H9 (cell line): ENCODE results near the gene ZNF8. TPM values are rescaled to one million over a fixed set of nuclear protein-coding genes. Genes with fewer than 3 reads are reported as not detected.
A peak's percentile ranks its signal among the peaks of the same experiment; 100 is the strongest.
"Not testable (repeated sequence)": the region's sequence is repeated elsewhere in the genome, so short reads cannot be mapped to it uniquely, and the experiment has no call there.

Experiments used
- DNase-seq: peaks from one replicate; pipeline ENCODE4 v3.0.0-alpha.2; 2017
- H2AFZ ChIP-seq: one replicate; pipeline ENCODE4 v1.6.1; 2013; ENCODE audit warnings: mild to moderate bottlenecking, low read length, control low read depth, moderate library complexity
- H2AK5ac ChIP-seq: 2 replicates; pipeline ENCODE4 v1.6.1; 2013; ENCODE audit warnings: low read length, control low read depth, mixed read lengths; ENCODE audit not compliant: insufficient read length
- H2BK120ac ChIP-seq: one replicate; pipeline ENCODE4 v1.6.1; 2013; ENCODE audit warnings: low read depth, mild to moderate bottlenecking, low read length, control low read depth, inconsistent platforms; ENCODE audit not compliant: poor library complexity, severe bottlenecking
- H2BK12ac ChIP-seq: 2 replicates; pipeline ENCODE4 v1.6.1; 2013; ENCODE audit warnings: low read length, control low read depth, mixed read lengths, low read depth; ENCODE audit not compliant: insufficient read length
- H2BK15ac ChIP-seq: 2 replicates; pipeline ENCODE4 v1.6.1; 2013; ENCODE audit warnings: low read depth, low read length, control low read depth
- H2BK20ac ChIP-seq: one replicate; pipeline ENCODE4 v1.6.1; 2013; ENCODE audit warnings: low read depth, mild to moderate bottlenecking, low read length, control low read depth, inconsistent platforms; ENCODE audit not compliant: poor library complexity, severe bottlenecking
- H2BK5ac ChIP-seq: 2 replicates; pipeline ENCODE4 v1.6.1; 2013; ENCODE audit warnings: low read length, control low read depth, mixed read lengths; ENCODE audit not compliant: insufficient read length
- H3K14ac ChIP-seq: 2 replicates; pipeline ENCODE4 v1.6.1; 2013; ENCODE audit warnings: low read length, control low read depth; ENCODE audit not compliant: insufficient read depth
- H3K18ac ChIP-seq: 2 replicates; pipeline ENCODE4 v1.6.1; 2013; ENCODE audit warnings: low read depth, mild to moderate bottlenecking, mixed read lengths, low read length, control low read depth; ENCODE audit not compliant: insufficient read length
- H3K23ac ChIP-seq: 2 replicates; pipeline ENCODE4 v1.6.1; 2013; ENCODE audit warnings: low read length, control low read depth, mixed read lengths, low read depth; ENCODE audit not compliant: insufficient read length
- H3K23me2 ChIP-seq: 2 replicates; pipeline ENCODE4 v1.6.1; 2013; ENCODE audit warnings: low read depth, mild to moderate bottlenecking, mixed read lengths, low read length, control low read depth; ENCODE audit not compliant: insufficient read length, poor library complexity, severe bottlenecking
- H3K27ac ChIP-seq: 2 replicates; pipeline ENCODE4 v1.5.1; 2013; ENCODE audit warnings: low read length, control low read depth, mixed read lengths, low read depth; ENCODE audit not compliant: insufficient read length
- H3K27me3 ChIP-seq: 2 replicates; pipeline ENCODE4 v1.6.1; 2013; ENCODE audit warnings: low read length, control low read depth, inconsistent platforms; ENCODE audit not compliant: insufficient read depth
- H3K4ac ChIP-seq: 2 replicates; pipeline ENCODE4 v1.6.1; 2013; ENCODE audit warnings: low read depth, mild to moderate bottlenecking, control low read depth, inconsistent platforms, low read length, moderate library complexity
- H3K4me1 ChIP-seq: 2 replicates; pipeline ENCODE4 v1.6.1; 2013; ENCODE audit warnings: low read length, control low read depth, inconsistent platforms; ENCODE audit not compliant: insufficient read depth
- H3K4me2 ChIP-seq: 2 replicates; pipeline ENCODE4 v1.6.1; 2013; ENCODE audit warnings: low read length, control low read depth, mixed read lengths; ENCODE audit not compliant: insufficient read length, insufficient read depth
- H3K56ac ChIP-seq: 2 replicates; pipeline ENCODE4 v1.6.1; 2013; ENCODE audit warnings: low read depth, mild to moderate bottlenecking, mixed read lengths, low read length, control low read depth; ENCODE audit not compliant: insufficient read length
- H3K79me1 ChIP-seq: 2 replicates; pipeline ENCODE4 v1.6.1; 2013; ENCODE audit warnings: low read depth, mild to moderate bottlenecking, moderate library complexity, low read length, control low read depth, inconsistent platforms; ENCODE audit not compliant: insufficient read depth, poor library complexity, severe bottlenecking
- H3K79me2 ChIP-seq: 2 replicates; pipeline ENCODE4 v1.6.1; 2013; ENCODE audit warnings: low read length, control low read depth, inconsistent platforms; ENCODE audit not compliant: insufficient read depth
- H3K9ac ChIP-seq: 2 replicates; pipeline ENCODE4 v1.6.1; 2013; ENCODE audit warnings: low read length, control low read depth, mixed read lengths; ENCODE audit not compliant: insufficient read length; ENCODE audit errors: extremely low read depth
- H3K9me3 ChIP-seq: one replicate; pipeline ENCODE4 v1.6.1; 2013; ENCODE audit warnings: low read depth, low read length, inconsistent platforms; ENCODE audit not compliant: control insufficient read depth
- H3T11ph ChIP-seq: one replicate; pipeline ENCODE4 v1.6.1; 2013; ENCODE audit warnings: mild to moderate bottlenecking, low read length, control low read depth, inconsistent platforms
- H4K20me1 ChIP-seq: one replicate; pipeline ENCODE4 v1.6.1; 2013; ENCODE audit not compliant: control insufficient read depth, insufficient read length, insufficient read depth
- H4K5ac ChIP-seq: 2 replicates; pipeline ENCODE4 v1.6.1; 2013; ENCODE audit warnings: low read depth, mild to moderate bottlenecking, mixed read lengths, low read length, control low read depth; ENCODE audit not compliant: insufficient read length
- H4K8ac ChIP-seq: replicated peaks from 2 replicates; pipeline ENCODE4 v1.6.1; 2013; ENCODE audit warnings: low read length, control low read depth, mixed read lengths, low read depth; ENCODE audit not compliant: insufficient read length
- H4K91ac ChIP-seq: 2 replicates; pipeline ENCODE4 v1.6.1; 2013; ENCODE audit warnings: low read depth, mild to moderate bottlenecking, moderate library complexity, mixed read lengths, low read length, control low read depth; ENCODE audit not compliant: insufficient read length
- H3K27ac Mint-ChIP-seq, 3 experiments: 2 replicates in 2 of 3; 3 replicates in 1 of 3; pipeline ENCODE4 v1.8.0; 2020 to 2021; ENCODE audit warnings: mixed read lengths in 3 of 3, mild to moderate bottlenecking in 1 of 3, moderate library complexity in 1 of 3
- H3K27me3 Mint-ChIP-seq: 2 replicates; pipeline ENCODE4 v1.8.0; 2021; ENCODE audit warnings: low read depth, mild to moderate bottlenecking, moderate library complexity, mixed read lengths
- H3K36me3 Mint-ChIP-seq, 3 experiments: 2 replicates in 2 of 3; 3 replicates in 1 of 3; pipeline ENCODE4 v1.8.0; 2020 to 2021; ENCODE audit warnings: low read depth in 3 of 3, mixed read lengths in 3 of 3; ENCODE audit not compliant: insufficient read depth in 1 of 3
- H3K4me1 Mint-ChIP-seq, 2 experiments: 2 replicates each; pipeline ENCODE4 v1.8.0; 2020; ENCODE audit warnings: mixed read lengths in 2 of 2
- H3K4me3 Mint-ChIP-seq, 2 experiments: 2 replicates in 1 of 2; 3 replicates in 1 of 2; pipeline ENCODE4 v1.8.0; 2020 to 2021; ENCODE audit warnings: mild to moderate bottlenecking in 2 of 2, mixed read lengths in 2 of 2, moderate library complexity in 1 of 2
- H3K9me3 Mint-ChIP-seq, 2 experiments: 2 replicates in 1 of 2; 3 replicates in 1 of 2; pipeline ENCODE4 v1.8.0; 2020; ENCODE audit warnings: mild to moderate bottlenecking in 2 of 2, mixed read lengths in 2 of 2, moderate library complexity in 1 of 2
- WGBS: extraction: QIAGEN DNeasy Blood & Tissue Kit; methylation state at CpG from one replicate; pipeline ENCODE4 v1.1.7; 2013; ENCODE audit warnings: missing lambda C conversion rate, low lambda C conversion rate, mixed read lengths; ENCODE audit not compliant: insufficient read length; ENCODE audit errors: extremely low coverage; 5-methylcytosine and 5-hydroxymethylcytosine counted together
- total RNA-seq: library from RNA; stranded (reverse); gene quantifications from 2 replicates; pipeline ENCODE4 v1.2.1, GENCODE V29; 2021
- TF ChIP-seq, protein P1 (sequence below): fragments of 200-600 bp; sonication (generic); conservative IDR thresholded peaks from 3 replicates; pipeline ENCODE4 v1.8.0; 2021; ENCODE audit warnings: antibody characterized with exemption, mild to moderate bottlenecking

ZNF8 gene
- total RNA-seq, 1 experiment from 2014 or later: 17.3 TPM

DNA sequence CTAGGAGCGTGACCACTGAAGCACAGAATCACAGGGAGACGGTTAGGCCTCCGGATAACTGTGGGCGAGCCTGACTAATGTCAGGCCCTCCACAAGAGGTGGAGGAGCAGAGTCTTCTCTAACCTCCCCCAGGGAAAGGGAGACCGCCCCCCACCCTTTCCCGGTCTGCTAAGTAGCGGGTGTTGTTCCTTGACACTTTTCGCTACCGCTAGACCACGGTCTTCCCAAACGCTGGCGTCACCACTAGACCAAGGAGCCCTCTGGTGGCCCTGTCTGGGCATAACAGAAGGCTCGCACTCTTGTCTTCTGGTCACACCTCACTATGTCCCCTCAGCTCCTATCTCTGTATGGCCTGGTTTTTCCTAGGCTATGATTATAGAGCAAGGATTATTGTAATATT lies 31.9 kb downstream of the ZNF8 start:
- not testable (repeated sequence) for H3K14ac ChIP-seq, H3K9me3 ChIP-seq, H3K27ac ChIP-seq, H3K4ac ChIP-seq, H3K27me3 Mint-ChIP-seq, H3K27ac Mint-ChIP-seq, H3K4me3 Mint-ChIP-seq, H3K4me2 ChIP-seq, H2BK5ac ChIP-seq, H3K23me2 ChIP-seq, H3K79me1 ChIP-seq, H3K27me3 ChIP-seq, H2BK12ac ChIP-seq, H3K23ac ChIP-seq, H3K9me3 Mint-ChIP-seq, H2BK120ac ChIP-seq, H3T11ph ChIP-seq, H2AFZ ChIP-seq, H4K5ac ChIP-seq, H4K20me1 ChIP-seq, H4K8ac ChIP-seq, H3K9ac ChIP-seq, H2BK20ac ChIP-seq, H3K79me2 ChIP-seq, H2AK5ac ChIP-seq, H3K18ac ChIP-seq, H3K56ac ChIP-seq, H4K91ac ChIP-seq, H2BK15ac ChIP-seq, H3K4me1 ChIP-seq
- Mint-ChIP-seq H3K36me3 (peaks cover 38 to 80% (median 60%) of the 10 kb centered on the region in 3 experiments), H3K4me1 (peaks cover 7 to 12% of the 10 kb centered on the region in 2 experiments)
- no CpG with 5 or more reads among the region's 13 CpGs for WGBS
- DNase-seq: peak; percentile 63
- TF ChIP-seq, protein P1, sequence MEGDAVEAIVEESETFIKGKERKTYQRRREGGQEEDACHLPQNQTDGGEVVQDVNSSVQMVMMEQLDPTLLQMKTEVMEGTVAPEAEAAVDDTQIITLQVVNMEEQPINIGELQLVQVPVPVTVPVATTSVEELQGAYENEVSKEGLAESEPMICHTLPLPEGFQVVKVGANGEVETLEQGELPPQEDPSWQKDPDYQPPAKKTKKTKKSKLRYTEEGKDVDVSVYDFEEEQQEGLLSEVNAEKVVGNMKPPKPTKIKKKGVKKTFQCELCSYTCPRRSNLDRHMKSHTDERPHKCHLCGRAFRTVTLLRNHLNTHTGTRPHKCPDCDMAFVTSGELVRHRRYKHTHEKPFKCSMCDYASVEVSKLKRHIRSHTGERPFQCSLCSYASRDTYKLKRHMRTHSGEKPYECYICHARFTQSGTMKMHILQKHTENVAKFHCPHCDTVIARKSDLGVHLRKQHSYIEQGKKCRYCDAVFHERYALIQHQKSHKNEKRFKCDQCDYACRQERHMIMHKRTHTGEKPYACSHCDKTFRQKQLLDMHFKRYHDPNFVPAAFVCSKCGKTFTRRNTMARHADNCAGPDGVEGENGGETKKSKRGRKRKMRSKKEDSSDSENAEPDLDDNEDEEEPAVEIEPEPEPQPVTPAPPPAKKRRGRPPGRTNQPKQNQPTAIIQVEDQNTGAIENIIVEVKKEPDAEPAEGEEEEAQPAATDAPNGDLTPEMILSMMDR: peak; percentile 74
